Prostate gland (tissue), 2 donors: ENCODE results near the gene NDUFS2.

ENCODE experiments used
- POLR2A ChIP-seq: fragments of 450-650 bp; IDR thresholded peaks from one replicate; pipeline ENCODE4 v1.6.1; 2016; ENCODE audit warnings: antibody characterized with exemption, mild to moderate bottlenecking
- POLR2AphosphoS5 ChIP-seq: sonication (generic); formaldehyde crosslinking; IDR thresholded peaks from one replicate; pipeline ENCODE4 v1.6.1; 2017; ENCODE audit warnings: antibody characterized with exemption
- TF ChIP-seq, protein P1 (sequence below), 4 experiments: fragments of 200-600 bp in 2 of 4; fragments of 450-650 bp in 2 of 4; sonication (generic) in 2 of 4; IDR thresholded peaks; 1 replicate in 3 of 4; 2 replicates in 1 of 4; pipeline ENCODE4 v1.5.1; 2016 to 2019; ENCODE audit warnings: antibody characterized with exemption in 4 of 4, mild to moderate bottlenecking in 2 of 4, moderate library complexity in 2 of 4

DNA sequence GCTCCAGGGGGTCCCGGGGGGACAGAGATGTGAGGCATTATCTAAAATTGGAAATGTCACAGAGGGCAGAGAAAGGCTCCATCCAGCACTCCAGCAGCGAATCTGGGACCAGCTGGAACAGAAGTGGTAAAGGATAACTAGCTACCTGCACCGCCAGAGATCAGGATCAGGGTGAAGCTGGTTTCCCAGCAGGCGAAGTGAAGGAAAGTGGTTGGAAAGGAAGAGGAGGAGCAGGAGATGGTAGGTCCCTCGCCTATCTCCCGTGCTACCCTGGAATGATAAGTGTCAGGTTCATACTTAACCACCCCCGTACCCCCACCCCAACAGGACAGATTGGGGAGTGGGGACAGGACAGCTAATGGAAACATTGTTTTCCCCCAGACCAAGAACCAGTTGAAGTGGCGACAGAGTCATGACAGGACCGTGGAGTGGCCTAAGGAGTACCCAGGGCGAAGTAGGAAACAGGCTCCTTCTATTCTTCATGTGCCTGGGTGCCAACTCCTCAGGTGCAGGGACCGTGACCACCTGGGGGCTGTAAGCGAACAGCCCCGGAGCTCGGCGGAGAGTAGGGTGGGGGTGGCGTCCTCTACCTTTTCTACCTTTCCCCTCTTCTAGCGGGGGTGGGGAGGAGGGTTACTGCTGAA lies 25.6 kb upstream of the NDUFS2 start:
- TF ChIP-seq, protein P1, sequence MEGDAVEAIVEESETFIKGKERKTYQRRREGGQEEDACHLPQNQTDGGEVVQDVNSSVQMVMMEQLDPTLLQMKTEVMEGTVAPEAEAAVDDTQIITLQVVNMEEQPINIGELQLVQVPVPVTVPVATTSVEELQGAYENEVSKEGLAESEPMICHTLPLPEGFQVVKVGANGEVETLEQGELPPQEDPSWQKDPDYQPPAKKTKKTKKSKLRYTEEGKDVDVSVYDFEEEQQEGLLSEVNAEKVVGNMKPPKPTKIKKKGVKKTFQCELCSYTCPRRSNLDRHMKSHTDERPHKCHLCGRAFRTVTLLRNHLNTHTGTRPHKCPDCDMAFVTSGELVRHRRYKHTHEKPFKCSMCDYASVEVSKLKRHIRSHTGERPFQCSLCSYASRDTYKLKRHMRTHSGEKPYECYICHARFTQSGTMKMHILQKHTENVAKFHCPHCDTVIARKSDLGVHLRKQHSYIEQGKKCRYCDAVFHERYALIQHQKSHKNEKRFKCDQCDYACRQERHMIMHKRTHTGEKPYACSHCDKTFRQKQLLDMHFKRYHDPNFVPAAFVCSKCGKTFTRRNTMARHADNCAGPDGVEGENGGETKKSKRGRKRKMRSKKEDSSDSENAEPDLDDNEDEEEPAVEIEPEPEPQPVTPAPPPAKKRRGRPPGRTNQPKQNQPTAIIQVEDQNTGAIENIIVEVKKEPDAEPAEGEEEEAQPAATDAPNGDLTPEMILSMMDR (IDR thresholded peaks at IDR 0.05), result no peak
- TF ChIP-seq POLR2AphosphoS5 (no peak), POLR2A (no peak)
